H9 (cell line): ENCODE measurements around the gene BICRAL. TPM values are rescaled to one million over a fixed set of nuclear protein-coding genes. Genes with fewer than 3 reads are reported as not detected.
A peak's percentile ranks its signal among the peaks of the same experiment; 100 is the strongest.

Source experiments
- DNase-seq: peaks from one replicate; pipeline ENCODE4 v3.0.0-alpha.2; 2017
- H2AFZ ChIP-seq: one replicate; pipeline ENCODE4 v1.6.1; 2013; ENCODE audit warnings: mild to moderate bottlenecking, low read length, control low read depth, moderate library complexity
- H2AK5ac ChIP-seq: 2 replicates; pipeline ENCODE4 v1.6.1; 2013; ENCODE audit warnings: low read length, control low read depth, mixed read lengths; ENCODE audit not compliant: insufficient read length
- H2BK120ac ChIP-seq: one replicate; pipeline ENCODE4 v1.6.1; 2013; ENCODE audit warnings: low read depth, mild to moderate bottlenecking, low read length, control low read depth, inconsistent platforms; ENCODE audit not compliant: poor library complexity, severe bottlenecking
- H2BK12ac ChIP-seq: 2 replicates; pipeline ENCODE4 v1.6.1; 2013; ENCODE audit warnings: low read length, control low read depth, mixed read lengths, low read depth; ENCODE audit not compliant: insufficient read length
- H2BK15ac ChIP-seq: 2 replicates; pipeline ENCODE4 v1.6.1; 2013; ENCODE audit warnings: low read depth, low read length, control low read depth
- H2BK20ac ChIP-seq: one replicate; pipeline ENCODE4 v1.6.1; 2013; ENCODE audit warnings: low read depth, mild to moderate bottlenecking, low read length, control low read depth, inconsistent platforms; ENCODE audit not compliant: poor library complexity, severe bottlenecking
- H2BK5ac ChIP-seq: 2 replicates; pipeline ENCODE4 v1.6.1; 2013; ENCODE audit warnings: low read length, control low read depth, mixed read lengths; ENCODE audit not compliant: insufficient read length
- H3K14ac ChIP-seq: 2 replicates; pipeline ENCODE4 v1.6.1; 2013; ENCODE audit warnings: low read length, control low read depth; ENCODE audit not compliant: insufficient read depth
- H3K18ac ChIP-seq: 2 replicates; pipeline ENCODE4 v1.6.1; 2013; ENCODE audit warnings: low read depth, mild to moderate bottlenecking, mixed read lengths, low read length, control low read depth; ENCODE audit not compliant: insufficient read length
- H3K23ac ChIP-seq: 2 replicates; pipeline ENCODE4 v1.6.1; 2013; ENCODE audit warnings: low read length, control low read depth, mixed read lengths, low read depth; ENCODE audit not compliant: insufficient read length
- H3K23me2 ChIP-seq: 2 replicates; pipeline ENCODE4 v1.6.1; 2013; ENCODE audit warnings: low read depth, mild to moderate bottlenecking, mixed read lengths, low read length, control low read depth; ENCODE audit not compliant: insufficient read length, poor library complexity, severe bottlenecking
- H3K27ac ChIP-seq: 2 replicates; pipeline ENCODE4 v1.5.1; 2013; ENCODE audit warnings: low read length, control low read depth, mixed read lengths, low read depth; ENCODE audit not compliant: insufficient read length
- H3K27me3 ChIP-seq: 2 replicates; pipeline ENCODE4 v1.6.1; 2013; ENCODE audit warnings: low read length, control low read depth, inconsistent platforms; ENCODE audit not compliant: insufficient read depth
- H3K4ac ChIP-seq: 2 replicates; pipeline ENCODE4 v1.6.1; 2013; ENCODE audit warnings: low read depth, mild to moderate bottlenecking, control low read depth, inconsistent platforms, low read length, moderate library complexity
- H3K4me1 ChIP-seq: 2 replicates; pipeline ENCODE4 v1.6.1; 2013; ENCODE audit warnings: low read length, control low read depth, inconsistent platforms; ENCODE audit not compliant: insufficient read depth
- H3K4me2 ChIP-seq: 2 replicates; pipeline ENCODE4 v1.6.1; 2013; ENCODE audit warnings: low read length, control low read depth, mixed read lengths; ENCODE audit not compliant: insufficient read length, insufficient read depth
- H3K56ac ChIP-seq: 2 replicates; pipeline ENCODE4 v1.6.1; 2013; ENCODE audit warnings: low read depth, mild to moderate bottlenecking, mixed read lengths, low read length, control low read depth; ENCODE audit not compliant: insufficient read length
- H3K79me1 ChIP-seq: 2 replicates; pipeline ENCODE4 v1.6.1; 2013; ENCODE audit warnings: low read depth, mild to moderate bottlenecking, moderate library complexity, low read length, control low read depth, inconsistent platforms; ENCODE audit not compliant: insufficient read depth, poor library complexity, severe bottlenecking
- H3K79me2 ChIP-seq: 2 replicates; pipeline ENCODE4 v1.6.1; 2013; ENCODE audit warnings: low read length, control low read depth, inconsistent platforms; ENCODE audit not compliant: insufficient read depth
- H3K9ac ChIP-seq: 2 replicates; pipeline ENCODE4 v1.6.1; 2013; ENCODE audit warnings: low read length, control low read depth, mixed read lengths; ENCODE audit not compliant: insufficient read length; ENCODE audit errors: extremely low read depth
- H3K9me3 ChIP-seq: one replicate; pipeline ENCODE4 v1.6.1; 2013; ENCODE audit warnings: low read depth, low read length, inconsistent platforms; ENCODE audit not compliant: control insufficient read depth
- H3T11ph ChIP-seq: one replicate; pipeline ENCODE4 v1.6.1; 2013; ENCODE audit warnings: mild to moderate bottlenecking, low read length, control low read depth, inconsistent platforms
- H4K20me1 ChIP-seq: one replicate; pipeline ENCODE4 v1.6.1; 2013; ENCODE audit not compliant: control insufficient read depth, insufficient read length, insufficient read depth
- H4K5ac ChIP-seq: 2 replicates; pipeline ENCODE4 v1.6.1; 2013; ENCODE audit warnings: low read depth, mild to moderate bottlenecking, mixed read lengths, low read length, control low read depth; ENCODE audit not compliant: insufficient read length
- H4K8ac ChIP-seq: replicated peaks from 2 replicates; pipeline ENCODE4 v1.6.1; 2013; ENCODE audit warnings: low read length, control low read depth, mixed read lengths, low read depth; ENCODE audit not compliant: insufficient read length
- H4K91ac ChIP-seq: 2 replicates; pipeline ENCODE4 v1.6.1; 2013; ENCODE audit warnings: low read depth, mild to moderate bottlenecking, moderate library complexity, mixed read lengths, low read length, control low read depth; ENCODE audit not compliant: insufficient read length
- H3K27ac Mint-ChIP-seq, 3 experiments: 2 replicates in 2 of 3; 3 replicates in 1 of 3; pipeline ENCODE4 v1.8.0; 2020 to 2021; ENCODE audit warnings: mixed read lengths in 3 of 3, mild to moderate bottlenecking in 1 of 3, moderate library complexity in 1 of 3
- H3K27me3 Mint-ChIP-seq: 2 replicates; pipeline ENCODE4 v1.8.0; 2021; ENCODE audit warnings: low read depth, mild to moderate bottlenecking, moderate library complexity, mixed read lengths
- H3K36me3 Mint-ChIP-seq, 3 experiments: 2 replicates in 2 of 3; 3 replicates in 1 of 3; pipeline ENCODE4 v1.8.0; 2020 to 2021; ENCODE audit warnings: low read depth in 3 of 3, mixed read lengths in 3 of 3; ENCODE audit not compliant: insufficient read depth in 1 of 3
- H3K4me1 Mint-ChIP-seq, 2 experiments: 2 replicates each; pipeline ENCODE4 v1.8.0; 2020; ENCODE audit warnings: mixed read lengths in 2 of 2
- H3K4me3 Mint-ChIP-seq, 2 experiments: 2 replicates in 1 of 2; 3 replicates in 1 of 2; pipeline ENCODE4 v1.8.0; 2020 to 2021; ENCODE audit warnings: mild to moderate bottlenecking in 2 of 2, mixed read lengths in 2 of 2, moderate library complexity in 1 of 2
- H3K9me3 Mint-ChIP-seq, 2 experiments: 2 replicates in 1 of 2; 3 replicates in 1 of 2; pipeline ENCODE4 v1.8.0; 2020; ENCODE audit warnings: mild to moderate bottlenecking in 2 of 2, mixed read lengths in 2 of 2, moderate library complexity in 1 of 2
- WGBS: extraction: QIAGEN DNeasy Blood & Tissue Kit; methylation state at CpG from one replicate; pipeline ENCODE4 v1.1.7; 2013; ENCODE audit warnings: missing lambda C conversion rate, low lambda C conversion rate, mixed read lengths; ENCODE audit not compliant: insufficient read length; ENCODE audit errors: extremely low coverage; 5-methylcytosine and 5-hydroxymethylcytosine counted together
- total RNA-seq: library from RNA; stranded (reverse); gene quantifications from 2 replicates; pipeline ENCODE4 v1.2.1, GENCODE V29; 2021
- TF ChIP-seq, protein P1 (sequence below): fragments of 200-600 bp; sonication (generic); conservative IDR thresholded peaks from 3 replicates; pipeline ENCODE4 v1.8.0; 2021; ENCODE audit warnings: antibody characterized with exemption, mild to moderate bottlenecking

Gene BICRAL
- total RNA-seq, 1 experiment from 2014 or later, result 9.8 TPM

DNA sequence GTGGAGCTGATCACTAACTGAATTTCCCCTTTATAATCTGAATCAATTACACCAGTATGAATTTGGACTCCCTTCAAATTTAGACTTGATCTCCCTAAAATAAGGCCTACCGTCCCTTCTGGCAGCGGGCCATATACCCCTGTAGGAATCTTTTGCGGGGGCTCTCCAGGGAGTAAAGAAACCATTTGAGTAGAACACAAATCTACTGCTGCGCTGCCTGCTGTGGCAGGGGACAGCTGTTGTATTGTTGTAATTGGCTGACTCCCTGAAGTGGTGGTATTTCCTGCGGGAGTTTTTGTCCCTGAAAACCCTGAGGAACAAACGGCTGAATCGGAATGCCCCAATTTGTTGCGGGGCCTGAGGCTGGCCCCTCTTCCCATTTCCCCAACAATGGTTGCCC lies 118.0 kb downstream of the BICRAL start:
- H3K4ac ChIP-seq, result no peak overlapping the region
- H3T11ph ChIP-seq, result no peak overlapping the region
- no peak overlapping the region for H2BK12ac ChIP-seq
- H3K4me1 Mint-ChIP-seq, result peaks cover 22 to 32% of the 10 kb centered on the region in 2 experiments
- no peak overlapping the region for H2AFZ ChIP-seq
- no peak overlapping the region for H3K4me3 Mint-ChIP-seq
- no peaks in the 10 kb centered on the region for H3K23me2 ChIP-seq
- no peaks in the 10 kb centered on the region; the same call in 1 of the 2 replicates for H3K4me1 ChIP-seq
- no peak overlapping the region for H3K27ac ChIP-seq
- TF ChIP-seq, protein P1, sequence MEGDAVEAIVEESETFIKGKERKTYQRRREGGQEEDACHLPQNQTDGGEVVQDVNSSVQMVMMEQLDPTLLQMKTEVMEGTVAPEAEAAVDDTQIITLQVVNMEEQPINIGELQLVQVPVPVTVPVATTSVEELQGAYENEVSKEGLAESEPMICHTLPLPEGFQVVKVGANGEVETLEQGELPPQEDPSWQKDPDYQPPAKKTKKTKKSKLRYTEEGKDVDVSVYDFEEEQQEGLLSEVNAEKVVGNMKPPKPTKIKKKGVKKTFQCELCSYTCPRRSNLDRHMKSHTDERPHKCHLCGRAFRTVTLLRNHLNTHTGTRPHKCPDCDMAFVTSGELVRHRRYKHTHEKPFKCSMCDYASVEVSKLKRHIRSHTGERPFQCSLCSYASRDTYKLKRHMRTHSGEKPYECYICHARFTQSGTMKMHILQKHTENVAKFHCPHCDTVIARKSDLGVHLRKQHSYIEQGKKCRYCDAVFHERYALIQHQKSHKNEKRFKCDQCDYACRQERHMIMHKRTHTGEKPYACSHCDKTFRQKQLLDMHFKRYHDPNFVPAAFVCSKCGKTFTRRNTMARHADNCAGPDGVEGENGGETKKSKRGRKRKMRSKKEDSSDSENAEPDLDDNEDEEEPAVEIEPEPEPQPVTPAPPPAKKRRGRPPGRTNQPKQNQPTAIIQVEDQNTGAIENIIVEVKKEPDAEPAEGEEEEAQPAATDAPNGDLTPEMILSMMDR, result no peak
- H2BK20ac ChIP-seq, result no peak overlapping the region
- no peak overlapping the region for H4K91ac ChIP-seq
- no peaks in the 10 kb centered on the region for H3K27me3 ChIP-seq
- H3K27ac Mint-ChIP-seq, result peak overlapping the region in 1 of 3 experiments; percentile 53; a peak in 1 of 7 replicates
- no peaks in the 10 kb centered on the region for H3K79me1 ChIP-seq
- DNase-seq, result no peak
- H3K4me2 ChIP-seq, result no peak overlapping the region
- no peak overlapping the region for H2AK5ac ChIP-seq
- no peak overlapping the region for H4K8ac ChIP-seq
- H3K27me3 Mint-ChIP-seq, result no peaks in the 10 kb centered on the region
- no peak overlapping the region for H3K56ac ChIP-seq
- no peaks in the 10 kb centered on the region for H3K36me3 Mint-ChIP-seq
- H4K5ac ChIP-seq, result no peak overlapping the region
- no peaks in the 10 kb centered on the region for H3K9me3 Mint-ChIP-seq
- H2BK15ac ChIP-seq, result no peak overlapping the region
- no peak overlapping the region for H3K14ac ChIP-seq
- no peak overlapping the region for H2BK120ac ChIP-seq
- H3K23ac ChIP-seq, result no peak overlapping the region
- no peak overlapping the region for H2BK5ac ChIP-seq
- H3K9me3 ChIP-seq, result no peaks in the 10 kb centered on the region
- no peak overlapping the region for H3K18ac ChIP-seq
- WGBS, result no CpG with 5 or more reads among the region's 8 CpGs
- H3K79me2 ChIP-seq, result no peaks in the 10 kb centered on the region
- H4K20me1 ChIP-seq, result no peaks in the 10 kb centered on the region
- no peak overlapping the region for H3K9ac ChIP-seq
